Anterior cingulate cortex (tissue), 58 donors: ENCODE data around the gene TRIM47.
"Not testable (repeated sequence)": the region's sequence is repeated elsewhere in the genome, so short reads cannot be mapped to it uniquely, and the experiment has no call there.

Source experiments
- DNase-seq, 58 donors: peaks; one replicate each; lab custom pipeline; 2025; lab: John Stamatoyannopoulos, UW

The TRIM47 gene

DNA sequence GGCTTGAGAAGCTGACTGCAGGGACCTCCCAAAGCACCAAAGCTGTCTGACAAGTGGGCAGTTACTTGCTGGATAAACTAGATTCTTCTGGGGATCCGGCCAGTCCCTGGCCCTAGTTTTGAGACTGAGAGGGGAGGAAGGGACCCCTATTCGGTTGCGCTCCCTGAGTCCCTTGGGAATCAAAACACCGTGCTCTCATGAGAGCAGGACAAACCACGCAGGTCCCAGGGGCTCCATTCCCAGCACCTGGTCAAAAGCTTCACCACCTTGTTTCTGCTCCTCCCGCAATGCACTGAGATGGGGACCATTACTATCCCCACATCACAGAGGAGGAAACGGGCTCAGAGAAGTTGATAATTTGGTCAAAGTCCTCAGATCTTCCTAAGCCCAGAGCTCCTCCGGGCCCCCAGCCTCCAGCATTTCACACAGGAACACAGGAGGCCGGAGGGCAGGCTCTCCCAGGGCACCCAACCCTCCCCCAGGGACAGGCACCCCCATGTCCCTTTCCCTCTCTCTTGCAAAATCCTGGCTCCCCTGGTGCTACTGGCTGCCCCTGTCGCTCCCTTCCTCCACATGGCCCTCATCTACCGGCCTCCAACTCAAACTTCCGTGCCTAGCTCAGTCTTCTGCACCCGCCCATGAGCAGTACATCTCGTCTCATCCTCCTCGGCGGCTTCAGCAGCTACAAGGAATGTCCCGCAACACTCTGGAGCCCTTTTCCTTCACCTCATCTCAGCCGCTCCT is 15.1 kb upstream of the TRIM47 start:
- DNase-seq = no peak

GRCh38 chr17:75892556-75893224 is 14.3 kb upstream of the TRIM47 start:
- peak in 32 of 58 donors; percentile 18 to 75 (median 46) for DNase-seq

DNA sequence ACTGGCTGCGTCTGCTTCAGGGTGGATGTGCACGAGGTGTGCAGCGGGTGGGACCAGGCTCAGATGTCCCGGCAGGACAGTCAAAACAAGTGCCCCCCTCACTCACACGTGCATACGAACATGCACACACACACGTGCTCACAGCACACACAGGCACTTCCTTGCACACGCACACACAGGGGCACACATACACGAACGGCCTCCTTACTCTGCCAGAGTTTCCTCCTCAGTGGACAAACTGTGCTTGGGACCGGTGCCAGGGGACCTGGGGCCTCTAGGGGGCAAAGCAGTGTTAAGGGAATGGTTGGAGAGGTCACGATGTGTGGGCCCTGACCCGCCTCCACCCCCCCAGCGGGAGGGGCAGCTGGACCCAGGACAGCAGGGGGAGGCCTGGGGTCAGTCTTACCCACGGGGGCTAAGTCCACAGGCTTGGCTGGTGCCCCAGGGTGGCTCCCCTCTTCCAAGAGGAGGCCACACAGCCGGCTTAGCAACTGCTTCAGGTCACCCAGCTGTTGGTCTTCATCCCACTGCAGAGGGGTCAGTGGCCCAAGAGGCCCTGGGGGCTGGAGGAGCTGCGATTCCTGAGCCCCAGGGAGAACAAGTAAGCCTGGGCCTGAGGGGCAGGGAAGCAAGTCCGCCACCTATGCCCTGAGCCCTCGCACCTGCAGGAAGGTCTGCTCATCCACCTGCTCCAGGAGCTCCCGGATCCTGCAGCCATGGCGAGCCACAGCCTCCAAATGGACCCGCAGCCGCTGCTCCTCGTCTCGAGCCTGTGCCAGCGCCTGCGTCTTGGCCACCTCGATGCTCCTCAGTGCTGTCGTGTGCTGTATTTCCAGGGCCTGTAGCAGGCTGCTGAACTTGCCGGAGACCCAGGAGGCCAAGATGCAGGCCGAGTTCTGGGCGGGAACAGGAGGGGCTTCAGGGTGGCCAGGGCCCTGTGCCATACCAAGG is 13.5 kb upstream of the TRIM47 start:
- DNase-seq = no peak

GRCh38 chr17:75891022-75891604 is 12.7 kb upstream of the TRIM47 start:
- no peak for DNase-seq

DNA sequence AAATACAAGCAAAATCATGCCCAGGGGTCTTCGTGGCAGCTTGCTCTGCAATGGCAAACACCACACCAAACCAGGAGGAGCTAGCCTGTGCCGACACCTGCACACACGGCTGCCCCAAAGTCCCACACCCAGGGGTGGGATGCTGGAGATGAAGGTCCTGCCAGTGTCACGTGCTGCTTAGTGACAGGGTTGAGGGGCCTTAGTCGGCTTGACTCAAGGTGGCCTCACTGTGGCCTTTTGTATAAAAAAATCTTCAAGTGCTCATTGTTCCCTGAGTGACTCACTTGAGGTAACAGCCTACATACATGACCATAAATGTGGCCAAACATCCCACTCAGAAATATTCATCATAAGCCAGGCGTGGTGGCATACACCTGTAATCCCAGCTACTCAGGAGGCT is 11.1 kb upstream of the TRIM47 start:
- DNase-seq = no peak

GRCh38 chr17:75888484-75888883 is 10.1 kb upstream of the TRIM47 start:
- DNase-seq = no peak

DNA sequence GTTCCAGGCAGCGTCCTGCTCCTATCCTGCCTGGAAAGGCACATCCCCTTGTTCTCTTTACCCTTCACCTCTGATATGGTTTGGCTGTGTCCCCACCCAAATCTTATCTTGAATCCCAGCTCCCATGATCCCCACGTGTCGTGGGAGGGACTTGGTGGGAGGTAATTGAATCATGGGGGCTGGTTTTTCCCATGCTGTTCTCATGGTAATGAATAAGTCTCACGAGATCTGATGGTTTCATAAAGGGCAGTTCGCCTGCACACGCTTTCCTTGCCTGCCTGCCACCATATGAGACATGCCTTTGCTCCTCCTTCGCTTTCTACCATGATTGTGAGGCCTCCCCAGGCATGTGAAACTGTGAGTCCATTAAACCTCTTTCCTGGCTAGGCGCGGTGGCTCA is 7.5 kb upstream of the TRIM47 start:
- DNase-seq = not testable (repeated sequence)

DNA sequence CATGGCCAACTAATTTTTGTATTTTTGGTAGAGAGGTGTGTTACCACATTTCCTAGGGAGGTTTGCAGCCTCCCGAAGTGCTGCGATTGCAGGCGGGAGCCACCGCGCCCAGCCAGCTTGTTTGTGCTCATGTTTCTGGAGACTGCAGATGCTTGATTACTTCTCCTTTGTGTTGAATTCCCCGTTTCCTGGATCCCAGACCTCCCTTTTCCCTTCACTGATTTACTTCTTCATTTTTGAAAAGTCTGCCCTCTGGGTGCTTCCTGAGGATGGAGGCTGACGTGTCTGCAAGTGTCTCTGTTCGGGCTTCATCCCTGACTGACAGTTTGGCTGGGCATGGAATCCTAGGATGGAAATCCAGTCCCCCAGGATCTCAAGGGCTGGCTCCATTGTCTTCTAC is 7.0 kb upstream of the TRIM47 start:
- DNase-seq = no peak

DNA sequence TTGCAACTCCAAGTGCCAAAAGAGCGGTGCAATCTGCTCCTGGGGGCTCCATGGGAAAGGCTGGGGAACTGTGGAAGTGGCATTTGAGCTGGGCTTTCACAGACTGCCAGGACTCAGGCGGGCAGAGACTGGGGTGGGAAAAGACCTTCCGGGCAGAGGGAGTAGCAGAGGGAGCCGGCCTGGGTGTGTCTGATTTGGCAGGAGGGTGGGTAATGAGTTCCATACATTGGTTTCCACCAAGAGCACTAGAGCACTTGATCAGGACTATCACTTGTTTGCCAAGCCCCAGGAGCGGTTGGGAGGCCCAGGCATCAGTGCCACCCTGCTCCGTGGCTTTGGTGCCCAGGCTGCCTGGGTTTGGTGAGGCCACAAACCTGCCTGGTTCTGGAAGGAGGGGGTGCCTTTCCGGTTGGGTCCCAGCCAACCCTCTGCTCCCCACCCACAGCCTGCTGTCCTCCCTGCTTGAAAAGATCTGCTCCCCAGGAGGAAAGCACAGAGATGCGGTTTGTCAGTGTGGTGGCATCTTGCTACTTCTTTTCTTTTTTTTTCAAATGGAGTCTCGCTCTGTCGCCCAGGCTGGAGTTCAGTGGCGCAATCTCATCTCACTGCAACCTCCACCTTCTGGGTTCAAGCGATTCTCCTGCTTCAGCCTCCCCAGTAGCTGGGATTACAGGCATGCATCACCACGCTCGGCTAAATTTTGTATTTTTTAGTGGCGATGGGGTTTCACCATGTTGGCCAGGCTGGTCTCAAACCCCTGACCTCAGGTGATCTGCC is 3.5 kb upstream of the TRIM47 start:
- no peak for DNase-seq

GRCh38 chr17:75880266-75880665 is 1.9 kb upstream of the TRIM47 start:
- no peak for DNase-seq

DNA sequence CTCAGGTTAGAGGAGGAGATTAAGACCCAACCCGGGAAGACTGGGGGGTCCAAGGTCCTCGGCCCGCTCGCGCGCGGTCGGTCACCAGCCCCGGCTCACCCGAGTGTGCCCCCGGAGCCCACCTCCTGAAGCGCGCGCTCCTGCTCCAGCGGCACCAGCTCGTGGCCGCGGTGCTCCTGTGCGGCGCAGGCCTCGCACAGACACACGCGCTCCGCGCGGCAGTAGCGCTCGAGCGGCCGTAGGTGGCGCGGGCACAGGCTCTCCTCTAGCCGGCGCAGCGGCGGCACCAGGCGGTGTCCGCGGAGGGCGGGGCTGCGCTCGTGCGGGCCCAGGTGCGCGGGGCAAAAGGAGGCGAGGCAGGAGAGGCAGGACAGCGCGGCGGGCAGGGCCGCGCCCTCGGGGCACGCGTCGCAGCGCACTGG is 618 bp downstream of the TRIM47 start:
- DNase-seq = peak in 44 of 58 donors; percentile 23 to 71 (median 57)

DNA sequence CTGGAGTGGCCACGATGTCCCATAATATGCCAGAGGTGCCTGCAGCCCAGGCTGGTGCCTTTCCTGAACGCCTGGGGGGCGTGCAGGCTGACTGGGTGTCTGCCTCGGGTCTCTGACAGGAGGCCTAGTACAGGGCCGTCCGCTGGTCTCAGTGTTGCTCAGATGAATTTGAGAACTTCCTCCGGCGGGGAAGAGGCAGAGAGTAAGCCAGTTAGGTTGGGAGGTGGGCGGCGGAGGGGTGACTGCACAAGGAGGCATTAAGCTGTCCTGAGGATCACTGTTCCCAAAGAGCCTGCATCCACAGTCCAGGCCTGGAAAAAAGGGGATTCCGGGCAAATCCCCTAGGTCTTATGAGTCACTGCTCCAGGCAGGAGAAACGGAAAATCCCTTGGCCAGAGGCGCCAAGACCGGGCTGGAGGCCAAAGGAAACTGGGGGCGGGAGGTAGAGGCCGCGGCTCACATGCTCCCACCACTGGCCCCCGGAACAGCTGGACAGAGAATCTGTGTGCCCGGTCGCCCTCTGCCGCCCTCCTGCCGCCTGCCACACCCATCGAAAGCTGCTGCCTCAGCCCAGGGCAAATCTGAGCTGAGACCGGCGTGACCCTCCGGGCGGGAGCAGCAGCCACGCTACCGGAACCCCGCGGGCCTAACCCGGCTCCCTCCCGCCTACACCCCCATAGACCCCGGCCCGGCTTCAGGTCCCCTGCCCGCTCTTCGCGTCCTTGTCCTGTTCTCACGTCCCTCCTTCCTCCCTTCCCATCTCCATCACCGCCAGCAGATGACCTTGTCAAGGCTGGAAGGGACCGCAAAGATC is 1.2 kb downstream of the TRIM47 start:
- peak in 56 of 58 donors; percentile 17 to 92 (median 76) for DNase-seq

GRCh38 chr17:75876190-75876937 is 2.0 kb downstream of the TRIM47 start:
- DNase-seq = peak in 1 of 58 donors; percentile 42

GRCh38 chr17:75875940-75876189 is 2.5 kb downstream of the TRIM47 start:
- peak in 14 of 58 donors; percentile 16 to 84 (median 62) for DNase-seq

- peak in 21 of 58 donors; percentile 24 to 84 (median 57) for DNase-seq
Observed at GRCh38 chr17:75875182-75875939, 3.0 kb downstream of the TRIM47 start.

DNA sequence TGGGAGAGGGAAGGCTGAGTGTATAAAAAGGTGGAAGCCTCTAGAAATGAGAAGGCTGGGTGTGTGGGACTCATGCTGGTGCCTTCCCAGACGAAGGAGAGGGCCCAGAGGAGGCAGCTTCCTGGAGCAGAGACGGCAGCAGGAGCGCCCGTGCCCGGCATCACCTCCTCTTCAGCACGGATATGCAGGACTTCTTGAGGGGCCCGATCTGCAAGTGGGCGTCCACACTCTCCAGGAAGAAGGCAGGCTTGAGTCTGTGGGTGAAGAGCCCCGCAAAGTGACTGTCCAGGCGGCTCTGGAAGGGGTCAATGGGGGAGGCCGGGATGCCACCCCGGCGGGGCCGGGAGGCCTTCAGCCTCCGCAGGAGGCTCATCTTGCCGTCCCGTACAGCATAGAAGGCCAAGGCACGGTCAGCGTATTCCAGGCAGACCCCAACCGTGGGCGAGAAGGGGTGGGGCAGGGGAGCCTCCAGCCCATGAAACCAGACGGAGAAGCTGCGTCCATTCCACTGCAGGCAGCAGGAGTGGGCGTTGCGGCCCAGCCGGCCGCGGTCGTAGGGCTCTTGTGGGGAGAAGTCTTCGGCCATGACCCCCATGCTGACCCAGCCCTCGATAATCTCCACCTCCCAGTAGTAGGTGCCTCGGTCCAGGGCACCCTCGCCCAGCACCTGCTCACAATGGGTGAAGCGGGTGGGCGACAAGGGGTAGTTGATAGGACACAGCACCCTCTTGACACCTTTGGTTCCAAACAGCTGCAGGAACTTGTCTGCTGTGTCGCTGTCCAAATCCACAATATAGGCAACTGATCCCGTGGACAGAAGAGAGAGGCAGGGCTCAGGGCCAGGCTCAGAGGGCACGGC is 3.8 kb downstream of the TRIM47 start:
- no peak for DNase-seq
